Ascending aorta (tissue), 2 donors: ENCODE measurements around the gene DLGAP3. TPM values are rescaled to one million over a fixed set of nuclear protein-coding genes. Genes with fewer than 3 reads are reported as not detected.
"Not testable (repeated sequence)": the region's sequence is repeated elsewhere in the genome, so short reads cannot be mapped to it uniquely, and the experiment has no call there.

Source experiments
- DNase-seq, 2 donors: peaks; one replicate each; pipeline ENCODE4 v3.0.0-alpha.2; 2019; ENCODE audit warnings: low spot score in 2 of 2
- H3K27ac ChIP-seq, 2 donors: fragments of 200-600 bp; sonication (generic); one replicate each; pipeline ENCODE4 v1.5.1; 2016 to 2017; ENCODE audit warnings: mild to moderate bottlenecking in 1 of 2
- H3K27me3 ChIP-seq: fragments of 200-600 bp; sonication (generic); one replicate; pipeline ENCODE4 v1.5.1; 2017
- H3K36me3 ChIP-seq, 2 donors: fragments of 200-600 bp; sonication (generic); one replicate each; pipeline ENCODE4 v1.5.1; 2016
- H3K4me1 ChIP-seq, 2 donors: fragments of 200-600 bp; sonication (generic); one replicate each; pipeline ENCODE4 v1.5.1; 2016 to 2017; ENCODE audit warnings: mild to moderate bottlenecking in 1 of 2
- H3K4me3 ChIP-seq, 2 donors: fragments of 200-600 bp; sonication (generic); one replicate each; pipeline ENCODE4 v1.5.1; 2016 to 2017; ENCODE audit warnings: mild to moderate bottlenecking in 1 of 2
- H3K9me3 ChIP-seq, 2 donors: fragments of 200-600 bp; sonication (generic); one replicate each; pipeline ENCODE4 v1.5.1; 2016
- CTCF ChIP-seq, 3 experiments: fragments of 200-600 bp in 2 of 3; fragments of 450-650 bp in 1 of 3; sonication (generic) in 2 of 3; IDR thresholded peaks; one replicate each; pipeline ENCODE4 v1.5.1; 2016 to 2019; ENCODE audit warnings: antibody characterized with exemption in 3 of 3, mild to moderate bottlenecking in 1 of 3, moderate library complexity in 1 of 3
- intact Hi-C: fragments of 100-400 bp; cut with DNase I; formaldehyde crosslinking; loops from one replicate; pipeline ENCODE4 v1.15.1; 2023
- total RNA-seq: library from RNA; depleted of rRNA; stranded (reverse); fragments of >200 nt; gene quantifications from one replicate; pipeline ENCODE4 v1.1.0, GENCODE V29; 2016

DLGAP3 gene
- total RNA-seq, 1 donor from 2014 or later, result not detected

GRCh38 chr1:34965597-34965996 is 36.1 kb upstream of the DLGAP3 start:
- no peak for TF ChIP-seq CTCF (IDR thresholded peaks at IDR 0.05)
- no peak for DNase-seq
- H3K27me3 ChIP-seq, result no peaks in the 10 kb centered on the region
- H3K36me3 ChIP-seq, result no peaks in the 10 kb centered on the region
- no peak overlapping the region for H3K4me3 ChIP-seq
- intact Hi-C loops, result no loop called here
- H3K27ac ChIP-seq, result no peak overlapping the region
- H3K9me3 ChIP-seq, result no peaks in the 10 kb centered on the region
- H3K4me1 ChIP-seq, result no peaks in the 10 kb centered on the region

GRCh38 chr1:34950428-34950827 is 21.0 kb upstream of the DLGAP3 start:
- Histone ChIP-seq H3K27ac (no peak overlapping the region), H3K27me3 (no peaks in the 10 kb centered on the region), H3K9me3 (no peaks in the 10 kb centered on the region), H3K4me1 (no peaks in the 10 kb centered on the region), H3K36me3 (no peaks in the 10 kb centered on the region), H3K4me3 (no peak overlapping the region)
- DNase-seq, result no peak
- no peak for TF ChIP-seq CTCF (IDR thresholded peaks at IDR 0.05)
- intact Hi-C loops, result no loop called here

DNA sequence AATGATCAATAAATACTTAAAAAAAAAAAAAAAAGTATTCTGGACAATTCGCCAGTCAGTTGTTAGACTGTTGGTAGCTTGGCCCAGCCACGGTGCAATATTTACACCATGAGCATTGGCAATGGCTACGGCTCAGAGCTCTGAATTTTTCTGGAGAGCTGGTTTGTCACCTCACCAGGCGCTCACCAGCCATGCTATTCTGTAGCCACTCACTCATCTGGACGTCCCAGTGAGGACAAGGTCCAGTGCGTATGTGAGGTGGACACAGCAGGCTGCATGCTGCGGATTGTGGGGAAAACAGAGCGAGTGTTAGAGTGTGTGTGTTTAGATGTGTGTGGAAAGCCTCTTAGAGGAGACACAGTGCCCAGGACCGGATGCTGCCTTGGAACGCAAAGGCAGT is 19.3 kb upstream of the DLGAP3 start:
- H3K4me3 ChIP-seq, intact Hi-C loops, H3K9me3 ChIP-seq, DNase-seq, H3K27ac ChIP-seq, H3K36me3 ChIP-seq, H3K27me3 ChIP-seq, H3K4me1 ChIP-seq: not testable (repeated sequence)

GRCh38 chr1:34947641-34948314 is 18.3 kb upstream of the DLGAP3 start:
- H3K36me3 ChIP-seq, H3K9me3 ChIP-seq, intact Hi-C loops, H3K27me3 ChIP-seq, DNase-seq, H3K27ac ChIP-seq, H3K4me3 ChIP-seq, H3K4me1 ChIP-seq: not testable (repeated sequence)

- intact Hi-C loops, result no loop called here
- H3K4me3 ChIP-seq, result no peak overlapping the region
- H3K36me3 ChIP-seq, result no peaks in the 10 kb centered on the region
- H3K9me3 ChIP-seq, result no peaks in the 10 kb centered on the region
- no peak for DNase-seq
- no peaks in the 10 kb centered on the region for H3K27me3 ChIP-seq
- no peak overlapping the region for H3K27ac ChIP-seq
- no peaks in the 10 kb centered on the region for H3K4me1 ChIP-seq
- TF ChIP-seq CTCF (IDR thresholded peaks at IDR 0.05), result no peak
These were observed 16.8 kb upstream of the DLGAP3 start for GRCh38 chr1:34946211-34946610.

DNA sequence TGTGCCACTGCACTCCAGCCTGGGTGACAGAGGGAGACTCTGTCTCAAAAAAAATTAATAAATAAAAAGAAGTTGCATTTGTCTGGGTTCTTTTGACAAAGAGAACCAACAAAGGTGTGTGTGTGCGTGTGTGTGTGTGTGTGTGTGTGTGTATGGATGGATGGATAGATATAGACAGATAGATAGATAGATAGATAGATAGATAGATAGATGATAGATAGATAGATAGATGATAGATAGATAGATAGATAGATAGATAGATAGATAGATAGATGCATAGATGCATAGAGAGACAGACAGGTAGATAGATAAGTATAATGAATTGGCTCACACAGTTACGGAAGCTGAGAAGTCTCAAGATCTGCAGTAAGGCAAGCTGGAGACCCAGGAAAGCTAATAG is 12.3 kb upstream of the DLGAP3 start:
- DNase-seq, H3K36me3 ChIP-seq, intact Hi-C loops, H3K27ac ChIP-seq, H3K4me1 ChIP-seq, H3K9me3 ChIP-seq, H3K4me3 ChIP-seq, H3K27me3 ChIP-seq: not testable (repeated sequence)

GRCh38 chr1:34930702-34931071 is 1.2 kb upstream of the DLGAP3 start:
- no peak overlapping the region for H3K4me3 ChIP-seq
- no peak overlapping the region for H3K27ac ChIP-seq
- intact Hi-C loops, result no loop called here
- H3K36me3 ChIP-seq, result no peaks in the 10 kb centered on the region
- no peak for TF ChIP-seq CTCF (IDR thresholded peaks at IDR 0.05)
- H3K4me1 ChIP-seq, result peaks cover 4 to 11% of the 10 kb centered on the region in 2 donors
- DNase-seq, result no peak
- peaks cover 26% of the 10 kb centered on the region for H3K27me3 ChIP-seq
- no peaks in the 10 kb centered on the region for H3K9me3 ChIP-seq
